ENCODE results near the gene C16orf87.

C16orf87 gene

DNA sequence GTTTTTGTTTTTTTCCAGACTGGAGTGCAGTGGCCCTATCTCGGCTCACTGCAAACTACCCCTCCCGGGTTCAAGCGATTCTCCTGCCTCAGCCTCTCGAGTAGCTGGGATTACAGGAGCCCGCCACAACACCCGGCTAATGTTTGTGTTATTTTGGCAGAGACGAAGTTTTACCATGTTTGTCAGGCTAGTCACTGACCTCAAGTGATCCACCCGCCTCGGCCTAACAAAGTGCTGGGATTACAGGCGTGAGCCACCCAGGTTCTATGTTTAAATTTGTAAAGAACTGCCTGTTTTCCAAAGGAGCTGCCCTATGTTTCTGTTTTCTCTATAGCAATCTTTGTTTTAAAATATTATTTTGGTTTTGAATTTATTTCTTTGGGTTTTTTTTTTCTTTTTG lies 13.8 kb upstream of the C16orf87 start:
- no peak for DNase-seq

DNA sequence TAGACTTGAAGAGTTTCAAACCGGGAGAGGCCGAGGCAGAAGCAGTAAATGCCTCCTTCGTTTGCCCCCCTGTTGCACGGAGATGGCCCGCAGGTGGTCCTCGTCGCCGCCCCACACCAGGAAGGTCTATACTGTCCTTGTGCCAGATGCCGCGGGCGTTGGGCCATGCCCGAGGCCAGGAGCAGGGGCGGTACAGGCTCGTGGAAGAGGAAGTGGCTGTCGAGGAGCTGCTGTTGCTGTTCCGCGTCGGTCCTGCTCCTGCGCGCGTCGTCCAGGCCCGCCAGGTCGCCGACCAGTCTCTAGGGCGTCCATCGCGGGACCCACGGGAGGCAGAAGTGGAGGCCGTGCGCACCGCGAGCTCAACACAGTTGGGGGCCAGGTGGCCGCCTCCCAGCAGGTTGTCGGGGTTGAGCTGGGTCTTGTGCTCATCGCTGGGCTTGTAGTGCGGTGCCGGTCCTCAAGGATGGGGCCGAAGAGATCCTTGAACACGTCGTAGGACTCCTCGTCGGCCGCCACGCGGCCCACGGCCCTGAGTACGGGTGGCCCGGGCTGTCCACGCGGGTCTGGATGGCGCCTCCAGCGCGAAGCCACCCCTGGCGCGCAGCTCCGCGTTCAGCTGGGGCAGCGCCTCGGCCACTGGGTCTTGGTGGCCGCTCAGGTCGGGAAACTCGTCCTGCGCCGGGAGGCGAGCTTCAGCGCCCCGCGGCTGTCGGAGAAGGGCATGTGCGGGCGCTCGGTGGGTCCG lies 13.1 kb upstream of the C16orf87 start:
- DNase-seq: no peak

DNA sequence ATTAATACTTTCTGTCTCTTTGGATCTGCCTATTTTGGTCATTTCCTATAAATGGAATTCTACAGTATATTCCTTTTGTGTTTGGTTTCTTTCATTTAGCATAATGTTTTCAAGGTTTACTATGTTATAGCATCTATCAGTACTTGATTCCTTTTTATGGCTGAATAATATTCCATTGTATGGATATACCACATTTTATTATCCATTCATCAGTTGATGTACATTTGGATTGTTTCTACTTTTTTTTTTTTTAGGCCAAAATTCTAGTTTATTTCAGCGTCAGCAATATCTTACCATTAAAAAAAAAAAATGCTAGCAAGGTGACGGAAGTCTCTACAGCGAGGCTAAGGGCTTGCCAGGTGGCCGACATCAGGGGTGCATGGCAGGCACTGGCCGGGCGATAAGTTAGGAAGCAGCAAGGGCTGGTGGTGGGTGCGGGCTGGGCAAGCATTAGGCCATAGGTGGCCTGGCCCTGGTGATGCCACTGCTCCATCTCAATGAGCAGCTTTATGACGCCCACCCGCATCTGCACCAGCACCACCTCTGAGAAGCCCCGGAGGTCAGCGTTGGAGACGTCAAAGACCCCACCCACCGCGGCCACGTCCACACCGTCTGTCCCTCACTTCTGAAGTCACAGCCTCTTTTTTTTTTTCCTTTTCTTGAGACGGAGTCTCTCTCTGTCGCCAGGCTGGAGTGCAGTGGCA lies 11.4 kb upstream of the C16orf87 start:
- no peak for DNase-seq

DNA sequence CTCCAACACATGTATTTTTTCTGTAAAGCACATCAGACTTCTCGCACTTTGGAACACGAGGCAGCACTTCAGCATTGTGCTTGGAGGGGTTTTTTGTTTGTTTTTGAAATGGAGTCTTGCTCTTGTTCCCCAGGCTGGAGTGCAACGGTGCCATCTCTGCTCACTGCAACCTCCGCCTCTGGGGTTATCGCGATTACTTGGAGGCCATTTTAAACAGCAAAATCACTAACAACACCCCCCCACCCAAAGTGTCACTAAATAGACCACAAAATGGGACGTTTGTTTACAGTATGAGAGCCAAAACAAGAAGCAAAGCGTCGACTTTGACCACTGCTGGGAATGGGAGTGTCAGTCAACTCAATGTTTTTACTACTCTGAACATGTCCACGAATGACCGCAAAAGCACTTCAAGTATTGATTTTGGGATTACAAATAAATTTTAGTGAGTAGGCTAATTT lies 9.0 kb upstream of the C16orf87 start:
- no peak for DNase-seq

DNA sequence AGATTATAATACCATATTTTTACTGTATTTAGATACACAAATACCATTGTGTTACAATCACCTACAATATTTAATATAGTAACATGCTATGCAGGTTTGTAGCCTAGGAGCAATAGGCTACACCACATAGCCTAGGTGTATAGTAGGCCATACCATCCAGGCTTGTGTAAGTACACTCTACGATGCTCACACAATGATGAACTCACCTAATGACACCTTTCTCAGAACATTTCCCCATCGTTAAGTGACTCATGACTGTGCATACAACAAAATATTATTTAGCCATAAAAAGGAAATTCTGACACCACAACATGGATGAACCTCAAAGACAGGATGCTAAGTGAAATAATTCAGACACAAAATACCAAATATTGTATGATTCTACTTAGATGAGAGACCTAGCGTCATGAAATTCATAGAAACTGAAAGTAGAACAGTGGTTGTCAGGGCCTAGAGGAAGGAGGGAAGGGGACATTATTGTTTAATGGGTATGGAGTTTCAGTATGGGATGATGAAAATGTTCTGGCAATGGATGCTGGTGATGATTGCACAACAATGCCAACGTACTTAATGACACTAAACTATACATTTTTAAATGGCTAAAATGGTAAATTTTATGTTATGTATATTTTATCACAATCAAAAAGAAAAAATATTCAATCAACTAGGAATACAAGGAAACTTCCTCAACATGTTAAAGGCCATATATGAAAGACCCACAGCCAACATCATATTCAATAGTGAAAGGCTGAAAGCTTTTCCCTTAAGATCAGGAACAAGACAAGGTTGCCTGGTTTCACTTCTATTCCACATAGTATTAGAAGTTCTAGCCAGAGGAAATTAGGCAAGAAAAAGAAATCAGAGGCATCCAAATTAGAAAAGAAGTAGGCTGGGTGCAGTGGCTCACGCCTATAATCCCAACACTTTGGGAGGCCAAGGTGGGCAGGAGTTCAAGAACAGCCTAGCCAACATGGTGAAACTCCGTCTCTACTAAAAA lies 5.9 kb upstream of the C16orf87 start:
- no peak for DNase-seq

DNA sequence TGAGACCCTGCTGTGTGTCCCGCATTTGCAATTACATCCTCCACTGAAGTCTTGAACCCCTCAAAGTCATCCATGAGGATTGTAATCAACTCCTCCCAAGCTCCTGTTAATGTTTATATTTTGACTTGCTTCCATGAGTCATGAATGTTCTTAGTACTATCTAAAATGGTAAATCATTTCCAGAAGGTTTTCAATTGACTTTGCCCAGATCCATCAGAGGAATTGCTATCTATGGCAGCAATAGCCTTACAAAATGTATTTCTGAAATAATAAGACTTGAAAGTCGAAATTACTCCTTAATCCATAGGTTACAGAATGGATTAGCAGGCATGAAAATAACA lies 2.5 kb upstream of the C16orf87 start:
- no peak for DNase-seq

DNA sequence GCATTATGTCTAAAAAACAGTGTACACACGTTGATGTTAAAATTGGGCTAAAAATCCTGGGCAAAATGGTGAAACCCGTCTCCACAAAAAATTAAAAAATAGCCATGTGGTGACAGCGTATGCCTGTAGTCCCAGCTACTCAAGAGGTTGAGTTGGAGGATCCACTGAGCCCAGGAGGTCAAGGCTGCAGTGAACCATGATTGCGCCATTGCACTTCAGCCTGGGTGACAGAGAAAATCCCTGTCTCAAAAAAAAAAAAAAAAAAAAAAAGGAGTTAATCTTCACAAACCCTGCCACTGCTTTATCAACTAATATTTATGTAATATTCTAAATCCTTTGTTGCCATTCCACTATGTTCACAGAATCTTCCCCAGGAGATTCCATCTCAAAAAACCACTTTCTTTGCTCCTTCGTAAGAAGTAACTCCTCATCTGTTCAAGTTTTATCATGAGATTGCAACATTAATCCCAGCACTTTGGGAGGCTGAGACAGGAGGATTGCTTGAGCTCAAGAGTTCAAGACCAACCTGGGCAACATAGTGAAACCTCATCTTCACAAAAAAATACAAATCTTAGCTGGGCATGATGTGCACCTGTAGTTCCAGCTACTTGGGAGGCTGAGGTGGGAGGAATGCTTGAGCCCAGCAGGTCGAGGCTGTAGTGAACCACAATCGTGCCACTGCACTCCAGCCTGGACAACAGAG lies 1.9 kb upstream of the C16orf87 start:
- DNase-seq: no peak

DNA sequence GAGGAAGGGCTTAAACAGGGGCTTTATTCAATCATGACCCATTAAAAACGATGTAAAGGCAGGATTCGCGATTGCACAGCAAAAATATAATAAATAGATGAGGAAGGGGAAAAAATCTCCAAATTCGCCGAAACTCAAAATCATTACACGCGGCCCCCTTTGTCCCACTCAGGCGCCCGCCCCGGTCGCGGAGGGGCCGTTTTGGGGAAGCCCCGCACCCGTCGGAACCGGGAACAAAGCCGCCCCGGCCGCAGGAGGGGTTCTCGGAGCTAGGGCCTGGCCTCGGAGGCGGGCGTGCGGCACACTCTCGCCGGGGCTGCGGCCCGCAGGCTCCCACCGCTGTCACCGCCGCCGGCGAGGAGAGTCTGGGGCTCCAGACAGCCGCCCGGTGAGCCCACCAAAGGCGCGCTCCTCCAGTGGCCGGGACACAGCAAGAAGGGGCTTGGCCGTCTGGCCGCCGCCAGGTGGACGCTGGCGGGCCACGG lies 521 bp downstream of the C16orf87 start:
- peak; percentile 94 for DNase-seq

DNA sequence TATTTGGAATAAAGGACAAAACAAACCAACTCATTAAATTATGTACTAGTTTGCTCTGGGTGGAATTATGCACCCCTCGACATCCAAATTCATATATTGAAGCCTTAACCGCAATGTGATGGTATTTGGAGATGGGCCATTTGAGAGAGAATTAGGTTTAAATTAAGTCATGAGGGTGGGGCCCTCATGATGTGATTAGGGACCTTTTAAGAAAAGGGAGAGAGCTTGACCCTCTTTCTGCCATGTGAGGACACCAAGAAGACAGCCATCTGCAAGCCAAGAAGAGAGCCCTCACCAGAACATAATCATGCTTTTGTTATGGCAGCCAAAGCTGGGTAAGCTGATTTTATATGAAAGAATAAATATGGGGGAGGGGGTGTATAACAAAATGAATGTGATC lies 2.0 kb downstream of the C16orf87 start:
- DNase-seq: no peak

DNA sequence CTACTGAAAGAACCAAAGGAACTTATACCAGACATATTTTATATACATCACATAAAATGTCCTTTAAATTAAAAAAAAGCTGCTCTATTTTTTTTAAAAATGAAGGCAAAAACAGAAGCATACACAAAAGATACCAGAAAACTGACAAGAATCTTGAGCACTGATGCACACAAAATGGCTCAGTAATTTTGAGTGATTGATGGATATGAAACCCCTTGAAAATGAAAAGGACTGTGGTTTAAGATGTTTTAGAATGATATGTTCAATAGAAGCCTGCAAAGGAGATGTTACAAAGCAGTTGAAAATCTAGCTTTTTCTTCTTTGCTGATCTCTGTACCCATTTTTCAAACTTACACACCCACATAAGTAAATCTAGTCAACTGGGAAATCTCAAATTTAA lies 2.7 kb downstream of the C16orf87 start:
- no peak for DNase-seq

DNA sequence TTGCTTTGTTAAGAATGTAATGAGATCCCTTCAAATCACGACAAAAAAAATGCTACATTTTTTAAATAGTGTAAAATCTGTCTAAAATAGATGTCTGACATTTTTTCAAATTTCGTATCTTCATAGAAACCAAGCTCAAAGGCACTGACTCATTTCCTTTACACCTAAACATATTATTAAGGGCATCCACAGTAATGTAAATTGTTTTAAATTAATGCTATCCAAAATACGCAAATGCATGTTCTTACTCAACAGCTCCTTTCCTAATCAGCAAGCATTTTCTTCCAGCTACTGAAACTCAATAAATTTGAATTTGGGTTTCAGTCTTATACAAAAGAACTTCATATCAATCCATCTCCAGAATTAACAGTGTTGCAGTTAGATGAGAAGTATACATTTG lies 4.3 kb downstream of the C16orf87 start:
- no peak for DNase-seq

DNA sequence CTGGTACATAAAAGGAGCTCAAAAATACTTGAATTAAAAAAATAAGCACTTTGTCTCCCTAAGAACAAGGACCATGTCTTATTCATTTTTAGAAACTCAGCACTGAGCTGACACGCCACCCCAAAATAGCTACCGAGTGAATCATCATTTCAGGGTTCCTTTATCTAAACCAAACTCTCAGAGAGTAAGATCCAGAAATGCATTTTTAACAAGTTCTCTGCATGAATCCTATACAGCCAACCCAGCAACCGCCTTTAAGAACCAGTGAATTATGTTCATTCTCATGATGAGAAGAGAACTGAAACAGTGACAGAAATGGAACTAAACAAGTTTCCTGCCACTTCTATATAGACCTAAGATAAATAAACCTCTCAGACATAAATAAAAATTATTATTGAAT lies 8.7 kb downstream of the C16orf87 start:
- DNase-seq: no peak

DNA sequence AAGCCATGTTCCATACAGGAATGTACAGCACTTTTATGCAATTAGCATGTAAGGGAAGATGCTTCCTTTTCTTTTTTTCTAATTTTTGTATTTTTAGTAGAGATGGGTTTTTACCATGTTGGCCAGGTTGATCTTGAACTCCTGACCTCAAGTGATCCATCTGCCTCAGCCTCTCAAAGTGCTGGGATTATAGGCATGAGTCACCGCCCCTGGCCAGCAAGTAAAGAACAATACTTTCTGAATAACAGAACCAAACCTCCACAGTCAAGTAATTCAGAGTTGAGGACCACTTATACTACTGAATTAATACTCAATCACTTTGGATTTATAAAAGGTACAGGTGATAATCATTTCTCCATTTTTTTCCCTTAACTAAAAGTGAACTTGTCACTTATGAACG lies 13.0 kb downstream of the C16orf87 start:
- no peak for DNase-seq

DNA sequence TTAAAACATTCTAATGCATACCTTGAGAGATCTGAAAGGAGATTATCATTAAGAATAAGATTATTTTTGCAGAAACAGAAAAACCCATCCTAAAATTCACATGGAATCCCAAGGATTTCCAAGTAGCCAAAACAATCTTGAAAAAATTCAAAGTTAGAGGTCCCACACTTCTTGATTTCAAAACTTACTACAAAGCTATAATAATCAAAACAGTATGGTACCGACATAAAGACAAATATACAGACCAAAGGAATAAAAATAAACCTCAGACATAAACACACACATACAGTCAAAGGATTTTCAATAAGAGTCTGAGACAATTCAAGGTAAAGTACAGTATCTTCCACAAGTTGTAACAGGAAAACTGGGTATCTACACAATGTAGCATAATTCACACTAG lies 16.2 kb downstream of the C16orf87 start:
- no peak for DNase-seq

DNA sequence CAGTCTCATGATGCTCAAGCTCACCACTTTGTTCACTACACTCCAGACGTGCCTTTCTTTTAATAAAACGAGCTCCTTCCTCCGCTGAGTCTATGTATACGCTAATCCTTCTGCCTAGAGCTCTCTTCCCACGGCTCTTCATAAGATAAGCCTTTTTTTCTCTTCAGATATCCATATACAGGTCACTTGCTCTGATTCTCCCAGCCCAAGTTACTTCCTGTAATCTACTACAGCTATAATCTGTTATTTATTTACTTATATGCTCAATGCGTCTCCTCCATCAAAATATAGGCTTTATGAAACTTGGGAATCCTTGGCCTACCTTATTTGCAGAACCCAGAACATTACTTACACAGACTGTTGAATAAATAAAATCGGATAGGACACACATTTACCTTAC lies 17.4 kb downstream of the C16orf87 start:
- no peak for DNase-seq

DNA sequence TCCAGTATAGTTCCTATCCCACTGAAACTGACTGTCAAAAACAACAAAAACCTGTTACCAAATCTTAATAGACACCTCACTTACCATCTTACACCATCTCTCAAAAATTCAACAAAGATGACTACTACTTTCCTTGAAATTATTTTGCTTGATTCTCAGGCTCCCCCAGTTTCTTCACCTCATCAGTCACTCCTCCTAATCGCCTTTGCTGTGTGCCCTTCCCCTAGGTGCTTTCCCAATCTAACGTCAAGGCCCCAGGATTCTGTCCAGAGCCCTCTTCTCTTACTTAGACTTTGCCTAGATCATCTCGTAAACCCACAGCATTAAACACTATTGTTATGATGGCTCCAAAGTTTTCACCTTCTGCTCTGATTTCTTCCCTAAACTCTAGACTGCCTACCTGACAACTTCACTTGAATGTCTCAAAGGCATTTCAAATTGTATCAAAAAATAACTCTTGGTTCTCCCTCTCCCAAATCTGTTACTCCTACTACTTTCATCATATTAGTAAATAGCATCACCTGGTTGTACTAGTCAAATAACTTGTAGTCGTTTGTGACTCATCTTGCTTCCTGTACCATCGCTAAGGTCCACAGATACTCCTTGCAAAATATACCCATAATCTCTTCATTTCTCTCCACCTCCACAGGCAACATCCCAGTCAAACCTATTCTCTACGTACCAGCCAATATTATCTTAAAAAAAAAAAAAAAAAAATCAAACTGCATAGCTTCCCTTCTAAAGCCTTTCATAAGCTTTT lies 18.0 kb downstream of the C16orf87 start:
- no peak for DNase-seq

DNA sequence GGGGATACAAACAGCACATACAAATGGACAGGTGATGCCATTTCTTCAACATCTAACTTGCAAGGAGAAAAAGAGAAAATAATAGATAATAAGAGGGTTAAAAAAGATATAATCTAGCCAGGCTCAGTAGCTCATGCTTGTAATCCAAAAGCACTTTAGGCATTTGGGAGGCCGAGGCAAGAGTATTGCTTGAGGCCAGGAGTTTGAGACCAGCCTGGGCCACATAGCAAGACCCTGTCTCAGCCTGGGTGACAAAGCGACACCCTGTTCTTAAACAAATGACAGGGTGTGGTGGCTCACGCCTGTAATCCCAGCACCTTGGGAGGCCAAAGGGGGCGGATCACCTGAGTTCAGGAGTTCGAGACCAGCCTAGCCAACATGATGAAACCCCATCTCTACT lies 19.3 kb downstream of the C16orf87 start:
- DNase-seq: no peak

DNA sequence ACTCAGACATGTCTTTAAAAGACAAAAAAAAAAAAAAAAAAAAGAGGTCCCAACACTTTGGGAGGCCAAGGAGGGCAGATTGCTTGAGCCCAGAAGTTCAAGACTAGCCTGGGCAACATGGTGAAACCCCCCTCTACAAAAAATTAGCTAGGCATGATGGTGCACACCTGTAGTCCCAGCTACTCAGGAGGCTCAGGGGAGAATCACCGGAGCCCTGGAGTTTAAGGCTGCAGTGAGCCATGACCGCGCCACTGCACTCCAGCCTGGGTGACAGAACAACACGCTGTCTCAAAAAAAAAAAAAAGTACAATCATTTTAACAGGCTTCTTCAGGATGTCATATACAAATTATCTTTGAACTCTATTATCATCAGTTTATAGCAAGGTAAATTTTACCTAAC lies 22.0 kb downstream of the C16orf87 start:
- DNase-seq: no peak

DNA sequence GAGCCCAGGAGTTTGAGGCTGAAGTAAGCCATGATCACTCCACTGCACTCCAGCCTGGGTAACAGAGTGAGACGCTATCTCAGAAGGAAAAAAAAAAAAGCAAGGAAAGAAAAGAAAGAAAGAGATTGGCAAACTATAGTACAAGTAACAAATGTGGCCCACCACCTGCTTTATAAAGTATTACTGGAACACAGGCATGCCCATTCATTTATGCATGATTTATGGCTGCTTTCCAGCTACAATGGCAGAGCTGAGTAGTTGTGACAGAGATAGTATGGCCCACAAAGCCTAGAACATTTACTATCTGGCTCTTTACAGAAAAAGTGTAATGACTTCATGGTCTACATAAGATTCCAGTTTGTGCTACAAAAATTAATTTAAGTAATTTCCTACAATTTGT lies 23.6 kb downstream of the C16orf87 start:
- no peak for DNase-seq

DNA sequence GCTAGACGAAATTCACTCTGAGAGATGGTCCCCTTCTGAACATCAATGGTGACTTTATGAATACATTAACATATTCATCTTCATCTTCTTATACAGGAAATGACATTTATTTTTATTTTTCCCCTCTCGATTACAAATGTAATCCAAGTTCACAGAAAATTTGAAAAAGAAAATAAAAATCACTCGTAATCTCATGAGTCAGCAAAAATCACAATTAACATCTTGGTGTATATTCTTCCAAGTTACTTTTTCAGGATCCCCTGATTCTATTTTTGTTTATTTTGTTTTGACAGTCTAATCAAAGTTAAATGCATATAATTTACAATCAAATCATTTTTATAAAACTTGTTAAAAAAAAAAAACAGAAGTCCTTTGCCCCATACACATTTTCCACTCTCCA lies 27.6 kb downstream of the C16orf87 start:
- no peak for DNase-seq

DNA sequence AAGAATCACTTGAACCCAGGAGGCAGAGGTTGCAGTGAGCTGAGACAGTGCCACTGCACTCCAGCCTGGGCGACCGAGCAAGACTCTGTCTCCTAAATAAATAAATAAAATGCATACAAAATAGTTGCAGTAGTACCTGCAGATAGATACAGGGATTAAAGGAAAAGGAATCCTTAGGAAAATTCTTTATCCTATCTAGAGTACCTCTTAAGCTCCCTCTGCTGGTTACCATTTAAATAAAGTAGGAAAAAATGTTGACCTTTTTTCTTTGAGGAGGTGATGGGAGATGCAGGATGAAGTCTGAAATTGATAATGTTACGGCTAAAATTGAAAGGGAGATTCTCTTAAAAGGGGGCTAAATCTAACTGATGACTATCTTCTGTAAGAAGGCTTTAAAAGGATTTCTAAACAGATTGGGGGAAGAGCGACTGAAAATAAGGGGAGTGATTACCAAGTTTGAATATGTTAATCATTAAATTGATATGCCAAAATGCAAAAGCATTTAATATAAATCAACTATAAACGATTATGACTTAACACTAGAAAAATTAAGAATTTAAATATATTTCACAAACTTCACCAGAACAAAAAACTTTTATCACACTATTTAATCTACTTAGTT lies 29.4 kb downstream of the C16orf87 start:
- DNase-seq: no peak
